ENCODE data around the gene AATF. TPM values are rescaled to one million over a fixed set of nuclear protein-coding genes. Genes with fewer than 3 reads are reported as not detected.

AATF gene
- total RNA-seq, 2 experiments from 2014 or later: 40.3 to 40.8 TPM

DNA sequence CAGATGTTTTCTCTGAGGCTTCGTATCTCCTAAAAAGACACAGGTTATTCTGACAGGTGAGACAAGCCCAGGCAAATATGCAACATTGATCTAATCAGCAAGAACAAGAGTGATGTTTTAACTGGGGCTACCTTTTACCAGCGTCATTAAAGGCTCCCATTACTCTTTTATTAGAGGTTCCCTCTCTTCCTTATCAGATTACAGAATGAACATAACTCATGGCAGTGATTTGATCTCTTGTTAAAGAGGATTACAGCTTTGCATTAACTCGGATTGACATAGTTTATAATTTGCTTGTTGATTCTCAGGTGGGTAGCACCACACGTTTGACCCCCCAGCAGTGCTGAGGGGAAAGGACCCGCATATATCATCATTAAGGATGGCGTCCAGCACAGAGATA lies 90.5 kb downstream of the AATF start:
- Mint-ChIP-seq H3K4me1 (ENCODE audit: low read depth) (peaks cover 5% of the 10 kb centered on the region), H3K9me3 (no peaks in the 10 kb centered on the region), H3K4me3 (no peak overlapping the region), H3K27me3 (no peaks in the 10 kb centered on the region), H3K36me3 (ENCODE audit: low read depth) (peaks cover 51% of the 10 kb centered on the region), H3K27ac (peak overlapping the region; percentile 18)
- POLR2A ChIA-PET: no interaction called here
- no peak for DNase-seq
- TF ChIP-seq, protein P1, sequence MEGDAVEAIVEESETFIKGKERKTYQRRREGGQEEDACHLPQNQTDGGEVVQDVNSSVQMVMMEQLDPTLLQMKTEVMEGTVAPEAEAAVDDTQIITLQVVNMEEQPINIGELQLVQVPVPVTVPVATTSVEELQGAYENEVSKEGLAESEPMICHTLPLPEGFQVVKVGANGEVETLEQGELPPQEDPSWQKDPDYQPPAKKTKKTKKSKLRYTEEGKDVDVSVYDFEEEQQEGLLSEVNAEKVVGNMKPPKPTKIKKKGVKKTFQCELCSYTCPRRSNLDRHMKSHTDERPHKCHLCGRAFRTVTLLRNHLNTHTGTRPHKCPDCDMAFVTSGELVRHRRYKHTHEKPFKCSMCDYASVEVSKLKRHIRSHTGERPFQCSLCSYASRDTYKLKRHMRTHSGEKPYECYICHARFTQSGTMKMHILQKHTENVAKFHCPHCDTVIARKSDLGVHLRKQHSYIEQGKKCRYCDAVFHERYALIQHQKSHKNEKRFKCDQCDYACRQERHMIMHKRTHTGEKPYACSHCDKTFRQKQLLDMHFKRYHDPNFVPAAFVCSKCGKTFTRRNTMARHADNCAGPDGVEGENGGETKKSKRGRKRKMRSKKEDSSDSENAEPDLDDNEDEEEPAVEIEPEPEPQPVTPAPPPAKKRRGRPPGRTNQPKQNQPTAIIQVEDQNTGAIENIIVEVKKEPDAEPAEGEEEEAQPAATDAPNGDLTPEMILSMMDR (IDR thresholded peaks at IDR 0.05): no peak
- Histone ChIP-seq H3K36me3 (ENCODE audit: insufficient read depth, low read length) (peaks cover 17% of the 10 kb centered on the region), H3K4me1 (ENCODE audit: insufficient read depth, low read length) (no peaks in the 10 kb centered on the region), H3K4me3 (ENCODE audit: low read length) (no peak overlapping the region), H3K27ac (ENCODE audit: low read depth in 1 of 2, low read length in 2 of 2) (no peak overlapping the region), H3K9me3 (ENCODE audit: control insufficient read depth in 1 of 2, insufficient read depth in 1 of 2, low read length in 2 of 2) (no peaks in the 10 kb centered on the region), H3K27me3 (ENCODE audit: control insufficient read depth in 1 of 2, insufficient read depth in 2 of 2, low read length in 2 of 2) (no peaks in the 10 kb centered on the region)
- CTCF ChIA-PET: interaction anchor here (2.0 kb wide), 1 partner anchor 8 kb away, joined by 10 read pairs; no protein-coding TSS in a partner anchor
- intact Hi-C loops (cut with DNase I, micrococcal nuclease): no loop called here
- ATAC-seq (ENCODE audit: poor library complexity): no peak

DNA sequence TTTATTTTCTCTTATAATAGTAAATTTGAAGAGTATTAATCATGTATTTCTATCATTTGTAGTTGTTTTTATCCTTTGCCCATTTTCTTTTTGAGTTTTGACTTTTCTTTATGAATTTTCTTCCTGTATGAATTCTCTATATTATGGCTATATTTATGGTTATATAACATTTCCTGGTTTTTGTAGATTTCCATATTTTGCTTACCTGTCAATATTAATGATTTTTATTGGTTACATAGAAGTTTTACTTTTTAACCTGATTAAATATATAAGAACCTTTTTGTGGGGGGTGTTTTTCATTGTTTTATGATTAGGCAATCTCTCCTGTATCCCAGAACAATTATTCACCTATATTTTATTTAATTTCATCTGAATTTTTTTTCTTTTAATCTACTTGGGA lies 93.2 kb downstream of the AATF start:
- peaks cover 18% of the 10 kb centered on the region for H3K36me3 ChIP-seq (ENCODE audit: insufficient read depth, low read length)
- intact Hi-C loops (cut with DNase I, micrococcal nuclease): loop anchor here in 1 of 2 experiments (10.0 kb wide), 1 partner anchor 193 kb away; no protein-coding TSS in a partner anchor

DNA sequence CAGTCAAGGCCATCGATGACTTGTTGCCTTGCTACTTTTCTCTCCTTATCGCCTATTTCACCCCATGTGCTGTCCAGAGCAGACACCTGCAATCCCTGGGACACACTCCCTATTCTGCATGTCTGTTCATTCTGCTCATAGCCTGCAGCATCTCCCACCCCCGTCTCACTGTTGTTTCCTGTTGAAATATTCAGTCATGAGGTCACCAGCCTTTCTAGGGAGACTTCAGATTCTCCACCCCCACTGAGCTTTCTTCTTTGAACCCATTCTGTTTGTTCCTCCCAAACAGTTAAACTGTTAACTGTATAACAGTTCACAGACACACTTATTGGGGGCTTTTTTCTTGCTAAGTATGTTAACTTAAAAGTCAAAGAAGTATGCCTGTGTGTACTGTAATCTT lies 94.4 kb downstream of the AATF start:
- ChIA-PET CTCF (interaction anchor here (0.7 to 1.3 kb wide), 2 partner anchors 9 to 38 kb away, joined by 3 read pairs; no protein-coding TSS in a partner anchor), POLR2A (no interaction called here)
- Mint-ChIP-seq H3K4me3 (no peak overlapping the region), H3K36me3 (ENCODE audit: low read depth) (peaks cover 48% of the 10 kb centered on the region), H3K27ac (no peak overlapping the region), H3K9me3 (no peaks in the 10 kb centered on the region), H3K4me1 (ENCODE audit: low read depth) (peaks cover 13% of the 10 kb centered on the region), H3K27me3 (no peaks in the 10 kb centered on the region)
- no peaks in the 10 kb centered on the region for H3K27me3 ChIP-seq (ENCODE audit: control insufficient read depth in 1 of 2, insufficient read depth in 2 of 2, low read length in 2 of 2)
- no peaks in the 10 kb centered on the region for H3K9me3 ChIP-seq (ENCODE audit: control insufficient read depth in 1 of 2, insufficient read depth in 1 of 2, low read length in 2 of 2)
- intact Hi-C loops (cut with DNase I, micrococcal nuclease): loop anchor here in 1 of 2 experiments (10.0 kb wide), 1 partner anchor 192 kb away; no protein-coding TSS in a partner anchor
- H3K4me1 ChIP-seq (ENCODE audit: insufficient read depth, low read length): peaks cover 5% of the 10 kb centered on the region
- ATAC-seq (ENCODE audit: poor library complexity) (peak; percentile 35), DNase-seq (no peak)
- peaks cover 10% of the 10 kb centered on the region for H3K36me3 ChIP-seq (ENCODE audit: insufficient read depth, low read length)
- TF ChIP-seq, protein P1 (IDR thresholded peaks at IDR 0.05): no peak
- H3K4me3 ChIP-seq (ENCODE audit: low read length): no peak overlapping the region
- H3K27ac ChIP-seq (ENCODE audit: low read depth in 1 of 2, low read length in 2 of 2): no peak overlapping the region

More for the DNA sequence above, 93.2 kb downstream of the AATF start:
- Histone ChIP-seq H3K27me3 (ENCODE audit: control insufficient read depth in 1 of 2, insufficient read depth in 2 of 2, low read length in 2 of 2) (no peaks in the 10 kb centered on the region), H3K9me3 (ENCODE audit: control insufficient read depth in 1 of 2, insufficient read depth in 1 of 2, low read length in 2 of 2) (no peaks in the 10 kb centered on the region), H3K27ac (ENCODE audit: low read depth in 1 of 2, low read length in 2 of 2) (no peak overlapping the region), H3K4me3 (ENCODE audit: low read length) (no peak overlapping the region), H3K4me1 (ENCODE audit: insufficient read depth, low read length) (no peaks in the 10 kb centered on the region)
- no peak overlapping the region for H3K4me3 Mint-ChIP-seq
- H3K27ac Mint-ChIP-seq: no peak overlapping the region
- peaks cover 5% of the 10 kb centered on the region for H3K4me1 Mint-ChIP-seq (ENCODE audit: low read depth)
- H3K27me3 Mint-ChIP-seq: no peaks in the 10 kb centered on the region
- TF ChIP-seq, protein P1 (IDR thresholded peaks at IDR 0.05): no peak
- DNase-seq: no peak
- POLR2A ChIA-PET: no interaction called here
- CTCF ChIA-PET: interaction anchor here (0.6 kb wide), 1 partner anchor 22 kb away, joined by 3 read pairs; no protein-coding TSS in a partner anchor
- ATAC-seq (ENCODE audit: poor library complexity): no peak
- no peaks in the 10 kb centered on the region for H3K9me3 Mint-ChIP-seq
- H3K36me3 Mint-ChIP-seq (ENCODE audit: low read depth): peaks cover 49% of the 10 kb centered on the region
